Body of pancreas (tissue), 4 donors: Measurements from ENCODE around the gene CDH22.

Source experiments
- POLR2A ChIP-seq, 3 donors: fragments of 450-650 bp; IDR thresholded peaks; one replicate each; pipeline ENCODE4 v1.6.1; 2016; ENCODE audit warnings: antibody characterized with exemption in 3 of 3, mild to moderate bottlenecking in 2 of 3
- TF ChIP-seq, protein P1 (sequence below), 7 experiments: fragments of 450-650 bp in 4 of 7; fragments of 200-600 bp in 3 of 7; sonication (generic) in 3 of 7; IDR thresholded peaks; one replicate each; pipeline ENCODE4 v1.5.1; 2016 to 2019; ENCODE audit warnings: antibody characterized with exemption in 7 of 7

DNA sequence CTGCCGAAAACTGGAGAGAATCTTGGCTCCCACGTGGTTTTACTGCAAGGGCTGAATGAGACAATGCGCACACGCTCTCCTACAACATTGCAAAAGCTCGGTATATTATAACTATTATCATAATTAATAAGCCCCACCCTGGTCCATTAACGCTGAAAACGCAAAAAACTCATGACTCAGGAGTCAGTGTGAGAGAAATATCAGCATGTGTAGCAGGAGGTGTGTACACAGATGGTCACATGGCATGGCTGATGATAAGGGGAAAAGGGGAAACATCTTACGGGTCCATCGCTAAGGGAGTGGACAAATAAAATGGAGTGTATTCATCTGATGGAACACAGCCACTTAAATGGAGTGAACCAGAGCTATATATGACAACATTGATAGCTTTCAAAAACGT, 29.2 kb downstream of the CDH22 start:
- TF ChIP-seq, protein P1, sequence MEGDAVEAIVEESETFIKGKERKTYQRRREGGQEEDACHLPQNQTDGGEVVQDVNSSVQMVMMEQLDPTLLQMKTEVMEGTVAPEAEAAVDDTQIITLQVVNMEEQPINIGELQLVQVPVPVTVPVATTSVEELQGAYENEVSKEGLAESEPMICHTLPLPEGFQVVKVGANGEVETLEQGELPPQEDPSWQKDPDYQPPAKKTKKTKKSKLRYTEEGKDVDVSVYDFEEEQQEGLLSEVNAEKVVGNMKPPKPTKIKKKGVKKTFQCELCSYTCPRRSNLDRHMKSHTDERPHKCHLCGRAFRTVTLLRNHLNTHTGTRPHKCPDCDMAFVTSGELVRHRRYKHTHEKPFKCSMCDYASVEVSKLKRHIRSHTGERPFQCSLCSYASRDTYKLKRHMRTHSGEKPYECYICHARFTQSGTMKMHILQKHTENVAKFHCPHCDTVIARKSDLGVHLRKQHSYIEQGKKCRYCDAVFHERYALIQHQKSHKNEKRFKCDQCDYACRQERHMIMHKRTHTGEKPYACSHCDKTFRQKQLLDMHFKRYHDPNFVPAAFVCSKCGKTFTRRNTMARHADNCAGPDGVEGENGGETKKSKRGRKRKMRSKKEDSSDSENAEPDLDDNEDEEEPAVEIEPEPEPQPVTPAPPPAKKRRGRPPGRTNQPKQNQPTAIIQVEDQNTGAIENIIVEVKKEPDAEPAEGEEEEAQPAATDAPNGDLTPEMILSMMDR (IDR thresholded peaks at IDR 0.05): no peak
- TF ChIP-seq POLR2A (IDR thresholded peaks at IDR 0.05): no peak
